T-helper 1 cell (primary cell): ENCODE results near the gene ALDH8A1.

Experiments
- DNase-seq, 5 donors: peaks; one replicate each; pipeline ENCODE4 v3.0.0-alpha.2; 2012 to 2020

Gene ALDH8A1

GRCh38 chr6:134951494-134952263, 1.8 kb upstream of the ALDH8A1 start:
- no peak for DNase-seq

GRCh38 chr6:134950482-134950881, 581 bp upstream of the ALDH8A1 start:
- DNase-seq, result no peak

- no peak for DNase-seq
Observed at GRCh38 chr6:134948691-134949090, 1.2 kb downstream of the ALDH8A1 start.

DNA sequence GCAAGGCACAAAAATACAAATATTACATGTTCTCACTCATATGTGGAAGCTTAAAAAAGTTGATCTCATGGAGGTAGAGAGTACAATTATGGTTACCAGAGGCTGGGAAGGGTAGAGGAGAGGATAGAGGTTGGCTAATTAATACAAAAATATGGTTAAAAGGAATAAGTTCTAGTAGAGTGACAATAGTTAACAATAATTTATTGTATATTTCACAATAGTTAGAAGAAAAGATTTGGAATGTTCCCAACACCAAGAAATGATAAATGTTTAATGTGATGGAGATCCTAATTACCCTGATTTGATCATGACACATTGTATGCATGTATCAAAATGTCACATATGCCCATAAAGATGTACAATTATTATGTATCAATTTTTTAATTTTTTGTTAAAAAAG, 1.8 kb downstream of the ALDH8A1 start:
- DNase-seq, result no peak

- no peak for DNase-seq
Observed at GRCh38 chr6:134945045-134945444, 4.9 kb downstream of the ALDH8A1 start.

- no peak for DNase-seq
Observed at GRCh38 chr6:134943522-134944111, 6.3 kb downstream of the ALDH8A1 start.

- peak in 3 of 5 donors; percentile 12 to 35 (median 23) for DNase-seq
Observed at GRCh38 chr6:134938896-134939295, 11.0 kb downstream of the ALDH8A1 start.

DNA sequence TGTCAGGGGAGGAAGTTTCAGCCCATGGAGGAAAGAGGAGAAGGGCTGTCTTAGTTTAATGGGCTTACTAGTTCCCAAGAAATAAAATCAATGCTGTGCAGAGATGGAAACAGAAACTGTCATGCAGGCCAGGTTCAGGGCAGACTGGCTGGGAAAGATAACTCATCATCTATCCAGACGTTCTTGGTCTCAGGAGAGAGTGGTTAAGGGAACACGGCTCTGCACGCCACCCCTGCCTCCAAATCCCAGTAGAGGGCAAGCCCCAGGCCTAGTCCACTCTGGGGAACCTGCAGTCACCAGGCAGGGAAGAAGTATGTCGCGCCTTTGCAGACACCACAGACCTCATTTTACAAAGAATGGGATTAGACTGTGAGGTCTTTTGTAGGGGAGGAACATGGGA, 12.5 kb downstream of the ALDH8A1 start:
- no peak for DNase-seq

DNA sequence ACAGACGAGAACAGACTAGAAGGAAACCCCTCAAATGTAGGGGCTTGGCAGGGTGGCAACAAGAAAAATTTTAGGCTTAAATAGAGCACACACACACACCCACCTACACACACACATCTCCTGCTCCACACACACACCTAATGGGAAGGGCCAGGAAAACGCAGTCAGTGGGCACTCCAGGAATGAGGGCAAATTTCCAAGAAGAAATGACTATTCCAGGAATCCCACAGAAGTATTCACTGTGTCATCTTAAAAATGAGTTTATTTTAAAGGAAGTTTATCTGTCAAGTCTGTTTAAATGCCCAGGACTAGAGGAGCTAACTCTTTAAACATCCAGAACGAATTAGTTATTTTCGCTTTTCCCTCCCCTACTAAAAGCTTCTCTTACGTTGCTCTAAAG, 13.0 kb downstream of the ALDH8A1 start:
- no peak for DNase-seq

GRCh38 chr6:134936476-134936875, 13.4 kb downstream of the ALDH8A1 start:
- DNase-seq, result no peak

DNA sequence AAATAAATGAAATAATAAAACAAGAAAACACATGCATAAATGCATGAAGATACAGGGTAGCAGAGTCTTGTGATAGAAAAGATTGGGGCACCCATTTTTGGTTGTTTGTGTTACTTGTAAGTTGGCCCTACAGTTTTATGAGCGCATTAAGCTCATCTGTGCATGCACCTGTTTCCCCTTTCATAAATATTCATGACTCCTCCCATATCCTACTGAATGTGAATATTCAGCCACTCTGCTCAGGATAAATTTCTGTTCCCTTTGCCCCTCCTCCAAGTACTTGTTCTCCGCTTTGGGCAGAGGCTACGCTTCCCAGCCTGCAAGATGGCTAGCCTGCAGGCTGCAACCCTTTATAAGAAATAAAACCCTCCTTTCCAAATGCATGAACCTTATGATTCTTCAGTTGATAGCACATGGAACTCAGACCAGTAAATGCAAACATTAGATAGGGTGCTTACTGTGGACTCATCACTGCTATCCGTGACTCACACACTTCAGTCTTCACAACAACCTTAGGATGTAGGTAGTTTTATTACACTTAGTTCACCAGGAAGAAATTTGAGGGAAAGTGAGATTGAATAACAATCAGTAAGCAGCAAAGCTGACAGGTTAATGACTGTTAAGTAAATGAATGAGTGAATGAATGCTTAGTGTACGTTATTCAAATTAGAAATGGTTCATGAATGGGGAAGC, 15.0 kb downstream of the ALDH8A1 start:
- DNase-seq, result no peak

DNA sequence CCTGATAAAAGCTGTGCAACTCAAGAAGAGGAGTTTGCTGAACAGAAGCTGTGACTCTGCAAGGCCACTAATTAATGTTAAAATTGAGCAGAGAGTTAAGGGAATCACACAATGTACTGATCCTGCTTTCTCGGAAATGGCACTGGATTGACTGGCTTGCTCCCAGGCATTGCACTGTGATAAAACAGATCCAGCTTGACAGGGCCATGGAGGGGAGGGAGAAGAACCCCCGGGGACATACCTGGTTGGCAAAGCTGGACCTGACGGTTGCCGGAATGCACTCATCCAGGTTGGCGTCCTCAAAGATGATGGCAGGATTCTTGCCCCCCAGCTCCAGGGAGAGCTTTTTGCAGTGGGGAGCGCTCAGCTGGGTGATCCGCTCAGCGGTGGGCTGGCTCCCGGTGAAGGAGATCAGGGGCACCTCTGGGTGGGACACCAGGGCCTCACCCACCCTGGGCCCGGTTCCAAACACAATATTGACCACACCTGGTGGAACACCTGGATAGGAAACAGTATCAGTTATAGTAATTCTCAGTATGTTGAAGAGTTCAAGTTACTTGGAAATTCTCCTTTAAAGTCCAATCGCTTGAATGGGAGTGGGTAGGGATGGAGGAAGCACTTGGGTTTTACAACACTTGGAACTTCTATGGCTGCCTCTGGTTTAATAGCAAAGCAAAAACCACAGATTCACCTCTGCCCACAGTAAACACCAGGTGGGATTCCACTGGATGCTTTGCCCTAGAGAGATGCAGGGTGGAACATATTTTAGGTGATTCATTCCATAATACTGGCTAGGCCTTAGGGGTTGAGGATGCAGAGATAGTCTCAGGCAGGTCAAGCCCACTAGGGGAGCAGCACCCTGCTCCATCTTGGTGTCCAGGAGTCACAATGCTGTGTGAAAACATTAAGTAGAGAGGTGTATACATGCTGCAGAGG, 17.1 kb downstream of the ALDH8A1 start:
- DNase-seq, result no peak

DNA sequence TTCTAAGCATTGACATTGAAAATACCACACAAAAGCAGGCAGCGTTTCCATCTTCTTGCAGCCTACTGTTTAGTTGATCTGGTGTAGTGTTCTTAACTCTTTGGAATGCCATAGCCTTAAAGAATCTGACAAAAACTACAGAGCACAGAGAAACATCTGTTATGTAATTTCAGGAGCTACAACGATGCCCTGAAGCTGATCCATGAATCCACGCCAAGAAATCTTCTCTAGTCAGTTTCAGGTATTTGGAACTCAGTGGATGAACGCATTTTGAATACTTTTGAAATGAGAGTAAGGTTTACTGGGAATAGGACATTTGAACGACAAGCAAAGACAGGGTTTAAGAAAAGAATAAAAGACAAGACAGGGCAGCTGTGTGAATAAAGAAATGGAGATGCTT, 17.8 kb downstream of the ALDH8A1 start:
- DNase-seq, result no peak

GRCh38 chr6:134930463-134930862, 19.4 kb downstream of the ALDH8A1 start:
- no peak for DNase-seq

GRCh38 chr6:134928151-134928900, 21.6 kb downstream of the ALDH8A1 start:
- DNase-seq, result no peak

DNA sequence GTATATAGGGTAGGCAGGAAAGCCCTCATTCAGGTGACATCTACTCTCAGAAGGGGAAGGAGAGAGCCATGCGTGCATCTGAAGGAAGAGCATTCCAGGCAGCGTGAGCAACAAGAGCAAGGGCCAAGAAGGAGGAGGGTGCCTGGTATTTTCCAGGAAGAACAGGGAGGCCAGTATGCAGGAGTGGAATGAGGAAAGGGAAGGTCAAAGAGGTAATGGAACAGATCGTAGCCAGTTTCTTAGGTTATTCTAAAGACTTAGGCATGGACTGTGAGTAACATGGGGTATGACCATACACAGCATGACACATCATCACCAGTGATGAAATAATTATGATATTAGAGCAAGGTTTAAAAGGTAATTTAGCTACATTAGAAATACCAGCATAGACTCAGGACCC, 24.1 kb downstream of the ALDH8A1 start:
- DNase-seq, result no peak

GRCh38 chr6:134921721-134922261, 28.1 kb downstream of the ALDH8A1 start:
- no peak for DNase-seq

GRCh38 chr6:134921276-134921675, 28.6 kb downstream of the ALDH8A1 start:
- no peak for DNase-seq

DNA sequence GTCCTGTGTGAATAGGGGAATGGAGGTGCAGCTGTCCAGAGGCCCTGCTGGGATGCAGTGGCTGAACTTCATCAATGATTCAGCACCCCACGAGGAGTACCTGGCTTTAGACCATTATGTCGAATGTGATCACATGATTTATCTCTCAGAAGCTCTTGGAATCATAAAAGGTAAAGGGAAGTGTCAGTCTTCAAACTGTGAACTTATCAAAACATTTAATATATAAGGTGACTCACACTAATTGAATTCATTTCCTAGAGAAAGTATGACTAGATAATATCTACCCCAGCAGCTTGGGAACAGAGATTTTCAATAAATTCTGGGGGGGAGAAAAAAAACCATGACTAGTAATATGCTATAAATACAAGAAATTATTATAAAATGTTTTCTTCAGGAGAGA, 29.5 kb downstream of the ALDH8A1 start:
- DNase-seq, result no peak

- DNase-seq, result no peak
Observed at GRCh38 chr6:134918418-134918961, 31.4 kb downstream of the ALDH8A1 start.

- DNase-seq, result no peak
Observed at GRCh38 chr6:134911547-134911946, 38.4 kb downstream of the ALDH8A1 start.

DNA sequence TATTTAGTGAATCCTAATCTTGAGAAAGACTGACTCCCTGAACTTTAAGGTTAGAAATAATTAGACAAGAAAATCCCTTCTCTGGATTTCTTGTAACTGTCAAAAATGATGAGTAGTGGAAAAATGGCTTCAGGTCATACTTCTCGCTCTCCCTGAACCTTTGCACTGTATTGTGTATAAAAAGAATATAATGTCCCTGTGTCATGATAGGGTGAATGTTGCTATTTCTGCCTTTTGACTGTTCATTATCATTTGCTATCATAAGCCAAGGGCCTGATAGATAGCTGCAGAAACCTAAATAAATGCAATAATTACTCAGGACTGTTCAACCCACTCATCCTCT, 39.3 kb downstream of the ALDH8A1 start:
- no peak for DNase-seq
